Colonic mucosa (tissue), 4 donors: ENCODE results near the gene RAB11FIP5. TPM values are rescaled to one million over a fixed set of nuclear protein-coding genes. Genes with fewer than 3 reads are reported as not detected.

Source experiments
- DNase-seq: peaks from one replicate; pipeline ENCODE4 v3.0.0-alpha.2; 2020
- H3K27ac ChIP-seq: fragments of 200-600 bp; one replicate; pipeline ENCODE4 v1.8.0; 2021
- H3K27me3 ChIP-seq: fragments of 200-600 bp; one replicate; pipeline ENCODE4 v1.8.0; 2021
- H3K36me3 ChIP-seq: fragments of 200-600 bp; one replicate; pipeline ENCODE4 v1.8.0; 2021
- H3K4me1 ChIP-seq: fragments of 200-600 bp; one replicate; pipeline ENCODE4 v1.8.0; 2021; ENCODE audit warnings: mild to moderate bottlenecking
- H3K4me3 ChIP-seq: fragments of 200-600 bp; one replicate; pipeline ENCODE4 v1.8.0; 2021
- H3K9ac ChIP-seq, 2 donors: one replicate each; pipeline ENCODE4 v1.7.0; 2013; ENCODE audit warnings: control low read depth in 2 of 2, low read depth in 2 of 2, low read length in 2 of 2
- H3K9me3 ChIP-seq: fragments of 200-600 bp; one replicate; pipeline ENCODE4 v1.8.0; 2021
- intact Hi-C: fragments of 100-400 bp; cut with DNase I; formaldehyde crosslinking; loops from one replicate; pipeline ENCODE4 v1.14.1; 2022
- total RNA-seq, 2 donors: library from RNA; stranded (reverse); fragmentation: NEBNext Ultra II Directional in 1 of 2; extraction: Animal tissue kit (Norgen Biotek cat#: 25700) in 1 of 2; gene quantifications; one replicate each; pipeline ENCODE4 v1.2.1, GENCODE V29; 2021
- TF ChIP-seq, protein P1 (sequence below): fragments of 200-600 bp; IDR thresholded peaks from one replicate; pipeline ENCODE4 v1.8.0; 2022; ENCODE audit warnings: antibody characterized with exemption, mild to moderate bottlenecking
- donor health status: healthy.
- donor health status: DM: no; HTN: no; CAD: no.
- donor health status: DM: no; HTN: no; CAD: no.

RAB11FIP5 gene
- total RNA-seq, 2 donors from 2014 or later: 17.8 to 33.7 TPM

- DNase-seq: peak; percentile 29
- Histone ChIP-seq H3K27ac (peak overlapping the region; percentile 70), H3K27me3 (no peaks in the 10 kb centered on the region), H3K4me1 (no peaks in the 10 kb centered on the region), H3K36me3 (no peaks in the 10 kb centered on the region), H3K4me3 (peak overlapping the region; percentile 83), H3K9me3 (no peaks in the 10 kb centered on the region), H3K9ac (peak overlapping the region; percentile 86 to 90)
- intact Hi-C loops: no loop called here
- TF ChIP-seq, protein P1, sequence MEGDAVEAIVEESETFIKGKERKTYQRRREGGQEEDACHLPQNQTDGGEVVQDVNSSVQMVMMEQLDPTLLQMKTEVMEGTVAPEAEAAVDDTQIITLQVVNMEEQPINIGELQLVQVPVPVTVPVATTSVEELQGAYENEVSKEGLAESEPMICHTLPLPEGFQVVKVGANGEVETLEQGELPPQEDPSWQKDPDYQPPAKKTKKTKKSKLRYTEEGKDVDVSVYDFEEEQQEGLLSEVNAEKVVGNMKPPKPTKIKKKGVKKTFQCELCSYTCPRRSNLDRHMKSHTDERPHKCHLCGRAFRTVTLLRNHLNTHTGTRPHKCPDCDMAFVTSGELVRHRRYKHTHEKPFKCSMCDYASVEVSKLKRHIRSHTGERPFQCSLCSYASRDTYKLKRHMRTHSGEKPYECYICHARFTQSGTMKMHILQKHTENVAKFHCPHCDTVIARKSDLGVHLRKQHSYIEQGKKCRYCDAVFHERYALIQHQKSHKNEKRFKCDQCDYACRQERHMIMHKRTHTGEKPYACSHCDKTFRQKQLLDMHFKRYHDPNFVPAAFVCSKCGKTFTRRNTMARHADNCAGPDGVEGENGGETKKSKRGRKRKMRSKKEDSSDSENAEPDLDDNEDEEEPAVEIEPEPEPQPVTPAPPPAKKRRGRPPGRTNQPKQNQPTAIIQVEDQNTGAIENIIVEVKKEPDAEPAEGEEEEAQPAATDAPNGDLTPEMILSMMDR: no peak
These were observed 479 bp downstream of the RAB11FIP5 start for GRCh38 chr2:73112026-73112912.

DNA sequence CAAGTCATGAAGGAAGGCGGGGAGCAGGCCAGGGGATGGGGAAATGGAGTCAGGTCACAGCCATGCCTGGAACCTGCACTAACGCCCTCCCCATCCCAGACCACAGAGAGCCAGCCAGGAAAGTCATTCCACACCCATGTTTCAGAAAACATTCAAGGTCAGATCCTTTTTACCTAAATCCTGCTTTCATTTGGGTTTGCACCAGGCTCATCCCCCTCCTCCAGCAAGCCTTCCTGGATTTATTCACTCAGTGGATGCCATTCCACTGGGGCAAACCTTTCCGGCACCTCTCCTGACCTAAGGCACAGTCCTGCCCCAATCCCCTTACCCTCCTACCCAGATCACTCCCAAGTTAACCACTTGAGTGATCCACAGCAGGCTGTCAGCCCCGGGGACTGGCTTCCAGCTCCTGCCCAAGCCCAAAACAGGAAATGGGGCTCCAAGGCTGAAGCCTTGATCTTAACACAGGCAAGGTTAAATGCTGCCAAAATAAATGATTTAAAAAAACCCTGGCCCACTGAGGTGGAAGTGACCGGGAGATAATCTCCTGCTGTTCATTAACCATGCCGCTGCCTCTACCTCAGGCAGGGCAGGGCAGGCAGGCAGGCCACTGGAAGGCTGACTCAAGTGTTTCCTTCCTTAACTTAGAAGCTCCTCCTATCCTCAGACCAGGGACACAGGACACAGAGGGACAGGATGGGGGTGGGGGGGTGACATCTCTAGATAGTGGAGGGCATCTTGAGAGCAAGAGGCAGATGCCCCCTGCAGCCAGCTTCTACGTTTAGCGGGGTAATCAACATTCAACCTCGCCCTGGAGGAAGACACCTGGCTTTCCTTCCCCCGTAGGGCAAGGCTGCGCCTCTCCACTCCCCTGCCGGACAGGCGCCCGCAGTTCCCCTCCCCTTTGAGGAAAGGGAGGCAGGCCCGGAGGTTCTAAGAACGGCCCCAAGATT, 1.4 kb downstream of the RAB11FIP5 start:
- TF ChIP-seq, protein P1: no peak
- no peaks in the 10 kb centered on the region for H3K4me1 ChIP-seq
- H3K4me3 ChIP-seq: peak overlapping the region; percentile 83
- peak overlapping the region; percentile 70 for H3K27ac ChIP-seq
- H3K36me3 ChIP-seq: no peaks in the 10 kb centered on the region
- peak; percentile 74 for DNase-seq
- no peaks in the 10 kb centered on the region for H3K9me3 ChIP-seq
- intact Hi-C loops: no loop called here
- peak overlapping the region; percentile 86 to 90 for H3K9ac ChIP-seq
- no peaks in the 10 kb centered on the region for H3K27me3 ChIP-seq

DNA sequence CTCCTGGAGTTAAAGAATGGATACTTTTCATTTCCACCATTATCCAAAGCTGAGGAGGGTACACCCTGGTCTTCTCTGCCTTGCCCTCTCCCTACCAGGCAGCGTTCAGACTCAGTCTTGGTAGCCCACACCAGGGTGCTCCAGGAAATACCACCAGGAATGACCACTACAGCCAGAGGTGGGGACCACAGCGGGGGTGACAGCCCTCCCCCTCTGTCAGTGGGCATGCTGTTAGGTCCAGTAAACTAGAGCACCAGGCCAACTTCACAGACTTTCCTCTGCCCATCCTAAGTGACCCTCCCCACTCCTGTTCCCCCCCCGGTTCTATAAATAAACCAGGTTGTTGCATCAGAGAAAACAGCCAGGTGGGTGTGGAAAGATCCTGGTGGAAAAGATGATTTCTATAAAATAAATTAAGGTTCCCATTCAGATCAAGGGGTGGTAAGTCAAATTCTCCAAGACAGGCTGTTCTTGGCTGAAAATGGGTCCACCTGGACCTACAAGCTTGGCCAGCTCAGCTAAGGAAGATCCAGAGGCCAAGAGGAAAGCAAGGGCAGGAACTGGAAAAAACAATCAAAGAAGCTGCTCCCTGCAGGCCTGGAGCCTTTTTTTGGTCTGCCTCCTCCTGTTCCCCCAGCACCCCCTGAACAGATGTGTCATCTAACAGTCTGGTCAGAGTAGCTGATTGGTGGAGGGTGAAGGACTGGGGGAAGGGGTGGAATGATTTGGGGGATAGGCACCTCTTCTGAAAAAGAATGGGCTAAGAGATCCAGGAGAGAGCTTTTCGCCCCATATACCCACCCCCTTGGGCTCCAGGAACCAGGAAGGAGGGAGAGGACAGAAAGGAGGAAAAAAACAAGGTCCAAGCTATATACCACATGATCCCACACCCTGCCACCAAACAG, 2.3 kb downstream of the RAB11FIP5 start:
- H3K27me3 ChIP-seq: no peaks in the 10 kb centered on the region
- peak overlapping the region; percentile 83 for H3K4me3 ChIP-seq
- no peaks in the 10 kb centered on the region for H3K4me1 ChIP-seq
- H3K36me3 ChIP-seq: no peaks in the 10 kb centered on the region
- intact Hi-C loops: no loop called here
- H3K27ac ChIP-seq: peak overlapping the region; percentile 70
- DNase-seq: no peak
- TF ChIP-seq, protein P1: no peak
- no peaks in the 10 kb centered on the region for H3K9me3 ChIP-seq
- H3K9ac ChIP-seq: peak overlapping the region in 1 of 2 donors; percentile 86

GRCh38 chr2:73109431-73110167, 3.1 kb downstream of the RAB11FIP5 start:
- DNase-seq: no peak
- no peak overlapping the region for H3K27ac ChIP-seq
- intact Hi-C loops: no loop called here
- H3K9ac ChIP-seq: no peak overlapping the region
- no peaks in the 10 kb centered on the region for H3K4me1 ChIP-seq
- H3K4me3 ChIP-seq: no peak overlapping the region
- no peaks in the 10 kb centered on the region for H3K27me3 ChIP-seq
- H3K9me3 ChIP-seq: no peaks in the 10 kb centered on the region
- H3K36me3 ChIP-seq: no peaks in the 10 kb centered on the region
- TF ChIP-seq, protein P1: no peak
